Breast epithelium (tissue), 4 donors: Measurements from ENCODE around the gene PCIF1. TPM values are rescaled to one million over a fixed set of nuclear protein-coding genes. Genes with fewer than 3 reads are reported as not detected.

ENCODE experiments used
- DNase-seq, 2 donors: peaks; one replicate each; pipeline ENCODE4 v3.0.0-alpha.2; 2019; ENCODE audit warnings: low spot score in 2 of 2
- H3K27ac ChIP-seq, 2 donors: fragments of 200-600 bp; sonication (generic) in 1 of 2; one replicate each; pipeline ENCODE4 v1.5.1; 2016 to 2019; ENCODE audit warnings: mild to moderate bottlenecking in 1 of 2
- H3K27me3 ChIP-seq, 2 donors: fragments of 200-600 bp; sonication (generic) in 1 of 2; one replicate each; pipeline versions ENCODE4 v1.5.1 to v1.6.0; 2017 to 2019; ENCODE audit warnings: control low read depth in 1 of 2, mild to moderate bottlenecking in 1 of 2
- H3K36me3 ChIP-seq: fragments of 200-600 bp; one replicate; pipeline ENCODE4 v1.5.1; 2019
- H3K4me1 ChIP-seq, 2 donors: fragments of 200-600 bp; sonication (generic); one replicate each; pipeline ENCODE4 v1.5.1; 2016 to 2019; ENCODE audit warnings: control low read depth in 1 of 2
- H3K4me3 ChIP-seq, 3 donors: fragments of 200-600 bp; sonication (generic); 1 replicate in 2 of 3; 2 replicates in 1 of 3; pipeline ENCODE4 v1.5.1; 2016 to 2019; ENCODE audit warnings: mild to moderate bottlenecking in 3 of 3, moderate library complexity in 2 of 3
- H3K9me3 ChIP-seq, 2 donors: fragments of 200-600 bp; sonication (generic) in 1 of 2; one replicate each; pipeline ENCODE4 v1.5.1; 2016 to 2019; ENCODE audit warnings: control low read depth in 1 of 2
- POLR2A ChIP-seq: fragments of 450-650 bp; IDR thresholded peaks from one replicate; pipeline ENCODE4 v1.6.1; 2016; ENCODE audit warnings: antibody characterized with exemption, mild to moderate bottlenecking, moderate library complexity
- POLR2AphosphoS5 ChIP-seq, 3 donors: sonication (generic); formaldehyde crosslinking; IDR thresholded peaks; one replicate each; pipeline ENCODE4 v1.6.1; 2017; ENCODE audit warnings: antibody characterized with exemption in 3 of 3
- intact Hi-C: fragments of 100-400 bp; cut with DNase I; formaldehyde crosslinking; loops from one replicate; pipeline ENCODE4 v1.15.1; 2023; ENCODE audit warnings: low total_unique reads
- total RNA-seq, 3 donors: library from RNA; depleted of rRNA; stranded (reverse); fragments of >200 nt; gene quantifications; one replicate each; pipeline ENCODE4 v1.1.0, GENCODE V29; 2016
- TF ChIP-seq, protein P1 (sequence below), 3 donors: fragments of 450-650 bp; IDR thresholded peaks; one replicate each; pipeline ENCODE4 v1.5.1; 2016 to 2017; ENCODE audit warnings: antibody characterized with exemption in 3 of 3, mild to moderate bottlenecking in 3 of 3, moderate library complexity in 3 of 3

PCIF1 gene
- total RNA-seq, 3 donors from 2014 or later, result 28.2 to 40.2 (median 30.8) TPM

DNA sequence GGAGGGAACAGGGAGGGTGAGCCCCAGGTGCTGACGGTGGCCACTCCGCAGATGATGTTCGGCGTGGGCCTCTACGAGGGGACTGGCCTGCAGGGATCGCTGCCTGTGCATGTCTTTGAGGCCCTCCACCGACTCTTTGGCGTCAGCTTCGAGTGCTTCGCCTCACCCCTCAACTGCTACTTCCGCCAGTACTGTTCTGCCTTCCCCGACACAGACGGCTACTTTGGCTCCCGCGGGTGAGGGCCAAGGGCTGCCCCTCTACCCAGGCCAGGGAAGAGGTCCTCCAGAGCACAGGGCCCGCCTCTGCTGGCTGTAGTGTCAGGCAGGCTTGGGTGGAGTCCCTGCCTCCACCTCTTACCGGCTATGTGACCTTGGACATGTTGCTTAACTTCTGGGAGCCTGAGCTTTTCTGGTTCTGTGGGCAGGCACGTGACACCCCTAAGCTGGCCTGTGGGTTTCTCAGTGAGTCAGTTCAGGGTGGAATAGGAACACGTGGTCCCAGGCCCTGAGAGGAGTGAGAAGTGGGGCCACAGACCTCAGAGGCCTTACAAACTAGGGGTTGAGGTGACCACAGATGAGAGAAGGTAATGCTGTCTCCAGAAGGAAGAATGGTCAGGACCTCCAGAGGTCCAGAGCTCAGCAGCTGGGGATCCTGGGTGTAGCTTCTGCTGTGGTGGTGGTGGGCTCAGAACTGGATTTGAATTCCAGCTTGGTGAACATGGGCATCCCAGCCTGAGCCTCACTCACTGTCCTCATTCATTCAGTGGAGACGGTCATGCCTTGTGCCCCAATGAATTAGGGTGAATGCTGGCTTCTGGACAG, 11.9 kb downstream of the PCIF1 start:
- H3K9me3 ChIP-seq, result no peaks in the 10 kb centered on the region
- no peaks in the 10 kb centered on the region for H3K4me1 ChIP-seq
- intact Hi-C loops, result no loop called here
- H3K27ac ChIP-seq, result peak overlapping the region; percentile 43 to 82
- H3K27me3 ChIP-seq, result no peaks in the 10 kb centered on the region
- no peak overlapping the region for H3K4me3 ChIP-seq
- H3K36me3 ChIP-seq, result peaks cover 16% of the 10 kb centered on the region
- peak in 1 of 2 donors; percentile 65 for DNase-seq
- TF ChIP-seq, protein P1, sequence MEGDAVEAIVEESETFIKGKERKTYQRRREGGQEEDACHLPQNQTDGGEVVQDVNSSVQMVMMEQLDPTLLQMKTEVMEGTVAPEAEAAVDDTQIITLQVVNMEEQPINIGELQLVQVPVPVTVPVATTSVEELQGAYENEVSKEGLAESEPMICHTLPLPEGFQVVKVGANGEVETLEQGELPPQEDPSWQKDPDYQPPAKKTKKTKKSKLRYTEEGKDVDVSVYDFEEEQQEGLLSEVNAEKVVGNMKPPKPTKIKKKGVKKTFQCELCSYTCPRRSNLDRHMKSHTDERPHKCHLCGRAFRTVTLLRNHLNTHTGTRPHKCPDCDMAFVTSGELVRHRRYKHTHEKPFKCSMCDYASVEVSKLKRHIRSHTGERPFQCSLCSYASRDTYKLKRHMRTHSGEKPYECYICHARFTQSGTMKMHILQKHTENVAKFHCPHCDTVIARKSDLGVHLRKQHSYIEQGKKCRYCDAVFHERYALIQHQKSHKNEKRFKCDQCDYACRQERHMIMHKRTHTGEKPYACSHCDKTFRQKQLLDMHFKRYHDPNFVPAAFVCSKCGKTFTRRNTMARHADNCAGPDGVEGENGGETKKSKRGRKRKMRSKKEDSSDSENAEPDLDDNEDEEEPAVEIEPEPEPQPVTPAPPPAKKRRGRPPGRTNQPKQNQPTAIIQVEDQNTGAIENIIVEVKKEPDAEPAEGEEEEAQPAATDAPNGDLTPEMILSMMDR (IDR thresholded peaks at IDR 0.05), result no peak
- no peak for TF ChIP-seq POLR2A
- TF ChIP-seq POLR2AphosphoS5 (IDR thresholded peaks at IDR 0.05), result peak in 2 of 3 donors; percentile 37 to 49

DNA sequence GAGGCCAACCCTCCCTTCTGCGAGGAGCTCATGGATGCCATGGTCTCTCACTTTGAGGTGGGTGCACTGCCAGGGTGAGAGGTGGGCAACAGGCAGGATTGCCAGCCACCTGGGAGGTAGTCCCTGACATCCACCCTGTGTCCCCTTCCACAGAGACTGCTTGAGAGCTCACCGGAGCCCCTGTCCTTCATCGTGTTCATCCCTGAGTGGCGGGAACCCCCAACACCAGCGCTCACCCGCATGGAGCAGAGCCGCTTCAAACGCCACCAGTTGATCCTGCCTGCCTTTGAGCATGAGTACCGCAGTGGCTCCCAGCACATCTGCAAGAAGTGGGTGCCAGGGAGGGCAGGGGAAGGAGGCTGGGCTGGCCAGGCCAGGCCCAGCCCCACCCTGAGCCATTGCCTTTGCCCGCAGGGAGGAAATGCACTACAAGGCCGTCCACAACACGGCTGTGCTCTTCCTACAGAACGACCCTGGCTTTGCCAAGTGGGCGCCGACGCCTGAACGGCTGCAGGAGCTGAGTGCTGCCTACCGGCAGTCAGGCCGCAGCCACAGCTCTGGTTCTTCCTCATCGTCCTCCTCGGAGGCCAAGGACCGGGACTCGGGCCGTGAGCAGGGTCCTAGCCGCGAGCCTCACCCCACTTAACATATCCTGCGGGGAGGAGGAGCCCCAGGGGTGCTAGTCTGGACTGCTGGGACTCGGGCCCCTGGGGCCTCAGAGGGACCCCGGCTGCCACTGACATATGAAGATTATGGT, 12.8 kb downstream of the PCIF1 start:
- Histone ChIP-seq H3K36me3 (peaks cover 16% of the 10 kb centered on the region), H3K9me3 (no peaks in the 10 kb centered on the region), H3K4me1 (no peaks in the 10 kb centered on the region), H3K4me3 (no peak overlapping the region), H3K27me3 (no peaks in the 10 kb centered on the region), H3K27ac (peak overlapping the region; percentile 43 to 79)
- TF ChIP-seq POLR2A, result no peak
- TF ChIP-seq, protein P1 (IDR thresholded peaks at IDR 0.05), result no peak
- no peak for TF ChIP-seq POLR2AphosphoS5 (IDR thresholded peaks at IDR 0.05)
- no peak for DNase-seq
- intact Hi-C loops, result no loop called here

DNA sequence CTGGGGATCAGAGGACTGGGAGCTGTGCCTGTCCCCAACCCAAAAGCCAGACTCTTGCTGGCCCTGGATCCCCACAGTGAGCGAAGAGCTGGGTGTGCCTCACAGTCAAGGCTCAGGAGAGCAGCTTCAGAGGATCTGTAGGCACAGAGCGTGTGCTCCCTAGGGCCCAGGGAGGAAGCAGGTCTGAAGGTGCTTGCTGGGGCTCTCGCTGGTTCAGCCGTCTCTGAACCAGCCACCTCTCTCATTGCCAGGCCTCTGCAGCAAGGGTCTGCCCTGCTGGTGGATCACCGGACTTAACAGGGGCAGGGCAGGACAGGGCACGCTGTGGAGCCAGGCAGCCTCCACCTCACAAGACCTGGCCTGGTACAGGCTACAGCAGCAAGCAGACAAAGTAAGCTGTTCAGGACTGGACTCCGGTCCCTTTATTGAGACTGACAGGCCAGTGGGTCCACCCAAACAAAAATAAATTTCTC, 13.8 kb downstream of the PCIF1 start:
- Histone ChIP-seq H3K9me3 (no peaks in the 10 kb centered on the region), H3K36me3 (peaks cover 11% of the 10 kb centered on the region), H3K27me3 (no peaks in the 10 kb centered on the region), H3K4me3 (no peak overlapping the region), H3K27ac (peak overlapping the region; percentile 10 to 21), H3K4me1 (no peaks in the 10 kb centered on the region)
- DNase-seq, result no peak
- intact Hi-C loops, result no loop called here
- no peak for TF ChIP-seq POLR2AphosphoS5 (IDR thresholded peaks at IDR 0.05)
- TF ChIP-seq POLR2A, result no peak
- TF ChIP-seq, protein P1 (IDR thresholded peaks at IDR 0.05), result no peak

DNA sequence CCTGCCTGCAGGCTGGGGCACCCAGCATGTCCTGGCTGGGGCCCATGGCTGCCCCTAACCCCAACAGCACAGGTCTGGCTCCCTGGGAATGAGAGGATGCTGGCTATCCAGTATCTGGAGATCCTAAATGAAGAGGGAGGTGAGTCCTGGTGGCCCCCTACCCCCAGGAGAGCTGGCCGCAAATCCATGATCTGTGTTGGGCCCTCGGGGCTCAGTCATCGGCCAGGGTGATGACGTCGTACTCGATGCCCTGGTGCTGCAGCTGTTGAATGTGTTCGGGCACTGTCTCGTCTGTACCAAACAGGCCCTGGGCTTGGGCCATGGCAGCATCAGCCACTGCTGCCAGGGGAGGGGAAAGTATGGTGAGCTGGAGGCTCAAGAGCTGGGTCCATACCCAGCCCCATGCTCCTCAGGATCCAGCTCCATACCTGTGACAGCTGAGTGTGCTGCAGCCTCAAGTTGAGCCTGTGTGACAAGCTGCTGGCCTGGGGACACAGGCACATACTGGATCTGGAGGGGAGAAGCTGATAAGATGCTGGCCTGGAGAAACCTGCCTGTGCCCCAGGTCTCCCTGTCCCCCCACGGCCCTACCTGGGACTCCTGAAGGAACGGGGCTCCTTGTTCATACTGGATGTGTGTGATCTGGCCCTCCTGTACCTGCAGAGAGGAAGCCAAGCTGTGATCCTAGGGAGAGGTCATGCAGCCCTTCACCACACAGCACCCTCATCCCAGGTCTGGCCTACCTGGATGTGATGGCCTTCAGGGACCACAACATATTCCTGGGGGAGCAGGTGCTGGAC, 14.5 kb downstream of the PCIF1 start:
- Histone ChIP-seq H3K4me3 (no peak overlapping the region), H3K4me1 (no peaks in the 10 kb centered on the region), H3K27me3 (no peaks in the 10 kb centered on the region), H3K9me3 (no peaks in the 10 kb centered on the region), H3K36me3 (peaks cover 8% of the 10 kb centered on the region), H3K27ac (peak overlapping the region in 1 of 2 donors; percentile 38)
- DNase-seq, result no peak
- intact Hi-C loops, result no loop called here
- no peak for TF ChIP-seq POLR2AphosphoS5 (IDR thresholded peaks at IDR 0.05)
- no peak for TF ChIP-seq POLR2A
- TF ChIP-seq, protein P1 (IDR thresholded peaks at IDR 0.05), result no peak
